GM19023 (cell line): Measurements from ENCODE around the gene SFXN2.
"Not testable (repeated sequence)": the region's sequence is repeated elsewhere in the genome, so short reads cannot be mapped to it uniquely, and the experiment has no call there.

Experiments
- ATAC-seq: cut with Tn5 transposase; IDR thresholded peaks from one replicate; pipeline ENCODE4 v1.9.1; 2021; ENCODE audit warnings: mild to moderate bottlenecking, moderate library complexity; ENCODE audit not compliant: unreplicated experiment

SFXN2 gene

DNA sequence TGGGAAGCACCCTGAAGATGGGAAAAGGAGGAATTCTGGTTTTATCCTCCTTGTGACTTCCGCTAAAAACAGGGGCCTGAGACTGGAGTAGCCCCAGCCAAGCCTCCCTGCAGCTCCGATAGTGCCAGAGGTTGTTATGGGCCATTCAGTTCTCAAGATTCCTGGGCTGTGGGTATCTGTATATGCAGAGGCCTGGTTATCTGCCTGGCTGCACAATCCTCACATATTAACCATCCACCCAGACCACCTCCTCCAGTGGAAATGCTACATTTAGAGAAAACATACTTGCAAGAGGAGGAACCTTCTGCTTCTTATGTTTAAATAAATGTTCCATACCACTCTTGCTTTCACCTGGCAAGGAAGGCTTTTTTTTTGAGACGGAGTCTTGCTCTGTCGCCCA, 34.8 kb upstream of the SFXN2 start:
- ATAC-seq = no peak

DNA sequence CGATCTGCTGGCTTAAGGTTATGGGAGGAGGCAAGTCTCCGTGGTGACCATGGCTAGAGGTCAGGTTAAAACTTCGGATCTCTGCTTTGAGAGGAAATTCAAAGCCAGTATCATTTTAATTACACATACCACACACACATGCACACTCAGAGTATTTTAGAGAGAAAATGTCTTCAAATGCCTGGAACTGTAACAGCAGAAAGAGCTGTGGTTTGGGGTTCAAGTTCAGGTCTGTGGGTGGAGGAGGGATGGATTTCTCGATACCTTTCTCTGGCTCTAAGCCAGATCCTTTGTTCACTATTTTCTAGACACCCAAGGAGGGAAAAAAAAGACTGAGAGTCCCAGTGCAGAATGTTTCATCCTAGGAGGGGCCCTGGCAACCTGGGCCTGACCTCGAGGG, 32.7 kb upstream of the SFXN2 start:
- no peak for ATAC-seq

DNA sequence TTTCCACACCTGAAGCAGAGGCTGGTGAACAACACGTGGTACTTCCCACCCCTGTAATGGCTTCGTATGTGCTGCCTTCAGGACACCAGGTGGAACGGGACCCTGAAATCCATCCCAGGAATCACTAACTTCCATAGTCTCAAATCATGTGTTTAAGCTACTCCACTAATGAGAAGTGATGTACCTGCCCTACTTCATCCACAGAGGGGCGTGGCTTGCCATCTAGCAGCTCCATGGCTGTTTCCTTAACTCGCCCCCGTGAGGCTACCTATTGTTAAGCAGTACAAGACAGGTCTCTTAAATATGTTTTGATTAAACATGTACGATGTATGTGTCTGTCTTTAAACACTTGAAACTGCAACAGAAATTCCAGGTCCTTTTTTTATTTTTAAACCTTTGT, 32.0 kb upstream of the SFXN2 start:
- ATAC-seq = no peak

DNA sequence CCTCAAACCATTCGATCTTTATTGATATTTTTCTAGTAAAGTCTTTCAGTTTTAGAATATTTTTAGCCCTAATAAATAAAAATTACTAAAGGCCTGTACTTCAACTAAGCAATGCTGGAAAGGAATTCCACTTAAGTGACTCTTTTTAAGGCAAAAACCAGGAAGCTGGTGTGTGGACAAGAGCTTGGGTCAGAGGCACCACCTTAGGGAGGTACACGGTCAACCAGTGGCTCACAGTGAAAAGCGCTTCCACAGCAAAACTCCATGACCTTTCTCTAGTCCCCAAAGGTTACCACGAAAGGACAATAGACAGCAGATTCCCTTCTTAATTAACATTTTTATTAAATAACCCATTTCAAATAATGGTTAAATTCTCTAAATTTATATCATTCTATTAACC, 31.5 kb upstream of the SFXN2 start:
- ATAC-seq = no peak

DNA sequence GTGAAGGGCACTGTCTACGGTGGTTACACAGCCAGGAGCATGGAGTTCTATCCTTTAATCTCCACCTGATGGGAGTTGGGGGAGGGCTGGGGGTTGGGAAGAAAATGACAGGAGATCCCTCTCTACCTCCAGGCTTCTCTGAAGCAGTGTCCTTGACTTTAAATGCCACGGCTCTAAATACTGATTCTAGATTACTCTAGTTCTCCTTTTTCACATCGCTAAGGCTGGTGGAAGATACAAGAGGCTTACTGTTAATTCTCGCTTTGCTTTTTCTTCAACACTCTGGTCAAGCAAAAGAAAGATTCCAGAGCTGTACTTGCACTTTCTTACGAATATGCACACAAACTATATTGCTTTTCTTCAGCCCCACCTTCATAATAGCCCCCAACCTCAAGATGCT, 30.7 kb upstream of the SFXN2 start:
- no peak for ATAC-seq

DNA sequence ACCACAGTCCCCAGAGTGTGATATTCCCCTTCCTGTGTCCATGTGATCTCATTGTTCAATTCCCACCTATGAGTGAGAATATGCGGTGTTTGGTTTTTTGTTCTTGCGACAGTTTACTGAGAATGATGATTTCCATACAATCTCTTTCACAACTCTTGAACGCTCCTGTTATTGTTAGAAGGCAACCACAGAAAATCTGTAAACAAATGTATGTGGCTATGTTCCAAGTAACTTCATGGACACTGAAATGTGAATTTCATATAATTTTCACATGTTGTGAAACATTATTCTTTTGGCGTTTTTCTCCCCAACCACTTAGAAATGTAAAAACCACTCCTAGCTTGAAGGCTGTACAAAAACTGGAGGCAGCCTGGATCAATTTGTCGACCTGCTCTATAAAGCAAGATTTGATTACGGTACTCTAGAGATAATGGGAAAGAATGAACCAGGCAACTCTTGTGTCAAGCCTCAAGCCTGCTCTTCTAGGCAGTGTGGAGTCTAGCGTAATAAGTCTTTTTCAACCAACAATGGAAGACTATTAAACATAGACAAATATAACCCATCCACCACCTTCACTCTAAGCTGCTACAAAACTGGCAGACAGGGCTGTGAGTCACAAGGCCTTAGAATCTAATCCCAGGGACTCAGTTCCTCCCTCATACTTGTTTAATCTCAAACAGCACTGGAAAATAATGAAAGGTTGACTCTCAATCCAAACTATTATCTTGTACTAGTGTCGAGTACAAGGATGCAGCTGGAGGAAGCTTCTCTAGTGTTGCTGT, 23.0 kb upstream of the SFXN2 start:
- ATAC-seq = no peak

DNA sequence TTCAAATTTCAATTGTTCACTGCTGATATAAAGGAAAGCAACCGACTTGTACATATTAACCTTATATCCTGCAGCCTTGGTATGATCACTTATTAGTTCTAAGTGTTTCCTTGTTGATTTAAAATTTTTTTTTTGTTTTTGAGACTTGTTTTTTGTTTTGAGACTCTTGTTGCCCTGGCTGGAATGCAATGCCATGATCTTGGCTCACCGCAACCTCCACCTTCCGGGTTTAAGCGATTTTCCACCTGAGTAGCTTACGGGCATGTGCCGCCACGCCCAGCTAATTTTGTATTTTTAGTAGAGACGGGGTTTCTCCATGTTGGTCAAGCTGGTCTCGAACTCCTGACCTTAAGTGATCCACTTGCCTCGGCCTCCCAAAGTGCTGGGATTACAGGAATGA, 19.0 kb upstream of the SFXN2 start:
- ATAC-seq = not testable (repeated sequence)

DNA sequence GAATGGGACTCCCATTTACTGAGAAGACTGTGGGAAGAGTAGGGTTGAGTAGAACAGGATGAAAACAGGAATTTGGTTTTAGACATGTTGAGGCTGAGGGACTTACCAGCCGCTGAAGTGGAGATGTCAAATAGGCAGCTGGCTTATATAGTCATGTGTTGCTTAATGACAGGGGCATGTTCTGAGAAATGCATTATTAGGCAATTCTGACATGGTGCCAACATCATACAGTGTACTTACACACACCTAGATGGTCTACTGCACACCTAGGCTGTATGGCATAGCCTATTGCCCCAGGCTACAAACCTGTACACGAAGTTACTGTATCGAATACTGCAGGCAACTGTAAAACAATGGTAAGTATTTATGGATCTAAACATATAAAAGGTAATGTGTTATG, 17.7 kb upstream of the SFXN2 start:
- ATAC-seq = no peak

DNA sequence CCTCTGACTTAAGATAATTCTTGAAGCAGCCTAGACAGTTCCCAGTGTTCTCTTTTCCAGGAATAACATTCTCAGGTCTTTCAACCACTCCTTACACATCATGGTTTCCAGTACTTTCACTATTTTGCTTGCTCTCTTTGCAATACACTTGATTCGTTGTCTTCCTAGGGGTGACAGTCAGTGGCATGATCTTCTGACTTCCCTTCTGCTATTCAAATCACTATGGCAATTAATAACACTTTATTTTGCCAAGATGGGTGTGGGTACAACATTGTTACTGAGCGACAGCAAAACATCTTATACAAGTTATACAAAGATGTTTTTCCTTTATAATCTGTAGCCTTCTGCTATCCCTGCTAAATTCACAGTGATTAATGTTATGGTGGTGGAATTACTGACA, 15.5 kb upstream of the SFXN2 start:
- no peak for ATAC-seq

DNA sequence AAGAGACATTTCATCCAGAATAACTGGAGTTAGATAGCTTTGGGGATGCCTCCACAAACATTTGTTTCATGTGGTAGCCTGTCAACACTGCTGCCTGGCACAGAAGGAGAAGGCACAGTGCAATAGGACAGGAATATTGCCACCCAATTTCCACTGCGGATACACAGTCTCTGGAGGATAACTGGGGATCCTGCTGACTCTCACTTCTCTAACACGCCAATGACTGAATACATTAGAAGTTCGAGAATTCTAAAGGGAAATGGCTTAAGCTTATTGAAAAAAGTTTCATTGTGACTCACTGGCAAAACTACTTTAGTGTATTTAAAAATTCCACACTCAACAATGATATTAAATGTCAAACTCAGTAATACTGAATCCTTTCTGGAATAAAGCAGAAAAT, 13.2 kb upstream of the SFXN2 start:
- ATAC-seq = no peak

DNA sequence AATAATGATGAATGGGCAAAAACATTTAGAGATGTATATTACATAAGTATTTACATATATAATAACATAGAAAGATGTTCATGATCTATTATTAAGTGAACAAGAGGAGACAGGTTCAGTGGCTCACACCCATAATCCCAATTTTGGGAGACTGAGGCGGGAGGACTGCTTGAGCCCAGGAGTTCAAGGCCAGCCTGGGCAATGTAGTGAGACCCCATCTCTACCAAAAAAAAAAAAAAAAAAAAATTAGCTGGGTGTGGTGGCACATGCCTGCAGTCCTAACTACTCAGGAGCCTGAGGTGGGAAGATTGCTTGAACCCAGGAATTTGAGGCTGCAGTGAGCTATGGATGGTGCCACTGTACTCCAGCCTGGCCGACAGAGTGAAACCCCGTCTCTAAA, 12.6 kb upstream of the SFXN2 start:
- ATAC-seq = no peak

DNA sequence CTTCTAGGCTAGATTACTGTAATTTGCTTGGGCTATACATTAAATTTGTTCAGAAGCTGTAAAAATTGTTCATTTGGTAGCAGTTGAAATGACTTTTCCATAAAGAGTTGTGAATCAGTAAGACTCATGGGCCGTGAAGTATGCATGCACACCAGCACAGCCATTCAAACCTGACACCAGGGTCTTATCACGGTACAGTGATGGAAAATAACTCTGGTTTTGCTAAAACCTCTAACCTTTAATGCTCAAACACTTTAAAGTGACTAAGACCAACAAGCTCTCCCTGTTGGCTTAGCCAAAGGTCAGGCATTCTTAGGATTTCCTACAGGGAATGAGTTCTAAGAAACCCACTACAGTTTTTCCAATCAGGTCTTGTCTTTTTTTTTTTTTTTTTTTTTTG, 11.7 kb upstream of the SFXN2 start:
- ATAC-seq = no peak

DNA sequence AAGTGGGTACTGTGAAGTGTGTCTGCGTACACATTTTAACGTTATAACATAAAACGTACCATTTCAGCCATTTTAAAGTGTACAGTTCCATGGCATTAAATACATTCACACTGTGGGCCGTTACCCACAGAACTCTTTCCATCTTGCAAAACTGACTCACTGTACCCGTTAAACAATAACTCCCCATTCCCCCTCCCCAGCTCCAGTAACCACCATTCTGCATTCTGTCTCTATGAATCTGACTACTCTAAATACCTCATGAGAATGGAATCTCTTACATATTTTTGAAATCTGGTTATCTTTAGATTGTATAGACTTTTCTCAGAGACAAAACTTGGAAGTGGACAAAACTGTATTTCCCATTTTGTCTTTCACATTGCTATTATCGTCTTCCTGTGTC, 9.5 kb upstream of the SFXN2 start:
- ATAC-seq = no peak

DNA sequence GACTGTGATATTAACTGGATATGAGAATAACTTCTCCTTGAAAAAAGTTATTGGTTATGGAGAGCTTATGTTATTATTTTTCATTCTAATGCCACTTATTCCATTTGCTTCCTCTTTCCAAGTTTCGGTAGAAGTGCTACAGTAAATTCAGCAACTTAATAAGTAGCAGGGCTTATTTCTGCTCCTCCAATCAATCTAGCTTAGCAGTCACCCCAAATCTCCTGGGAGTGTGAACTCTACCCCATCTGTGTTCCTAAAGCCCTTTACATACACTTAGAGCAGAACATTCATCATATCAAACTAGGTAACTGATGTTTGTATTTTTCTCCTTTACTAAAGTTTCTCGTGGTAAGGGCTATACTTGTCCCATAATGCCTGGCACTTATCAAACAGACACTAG, 8.9 kb upstream of the SFXN2 start:
- no peak for ATAC-seq

DNA sequence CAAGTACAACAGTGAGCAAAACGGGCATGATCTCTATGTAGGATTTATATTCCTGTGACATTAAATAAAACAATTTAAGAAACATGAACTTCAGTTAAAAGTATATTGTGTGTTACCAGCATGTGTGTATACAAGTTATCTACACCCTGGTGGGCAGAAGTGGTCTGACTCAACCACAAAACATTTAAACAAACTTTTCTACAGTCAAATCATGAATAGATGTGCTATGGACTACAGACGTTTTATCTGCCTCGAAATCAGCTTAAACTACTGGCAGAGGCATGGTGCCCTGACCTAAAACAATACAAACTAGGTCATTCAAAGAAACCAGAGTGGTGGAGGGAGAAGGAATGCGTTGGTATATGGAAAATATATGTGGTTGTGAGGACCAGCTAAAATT, 3.8 kb upstream of the SFXN2 start:
- ATAC-seq = no peak

DNA sequence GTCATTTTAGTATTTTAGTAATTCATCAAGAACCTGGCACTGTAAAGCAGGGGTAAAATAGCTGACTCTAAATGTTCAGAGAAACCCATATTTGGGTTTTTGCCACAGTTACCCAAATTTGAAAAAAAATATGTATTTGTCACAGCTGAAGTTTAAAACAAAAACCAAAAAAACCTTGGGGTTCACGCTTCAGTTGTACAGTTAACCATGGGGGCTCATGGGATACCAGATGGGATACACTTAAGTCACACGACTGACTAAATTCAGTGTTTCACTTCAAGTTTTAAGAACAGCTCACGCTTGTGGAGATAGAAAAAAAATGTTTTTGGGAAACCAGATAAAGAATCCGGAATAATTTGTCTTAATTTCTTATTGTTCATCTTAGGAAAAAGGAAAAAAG, 2.3 kb upstream of the SFXN2 start:
- ATAC-seq = no peak

DNA sequence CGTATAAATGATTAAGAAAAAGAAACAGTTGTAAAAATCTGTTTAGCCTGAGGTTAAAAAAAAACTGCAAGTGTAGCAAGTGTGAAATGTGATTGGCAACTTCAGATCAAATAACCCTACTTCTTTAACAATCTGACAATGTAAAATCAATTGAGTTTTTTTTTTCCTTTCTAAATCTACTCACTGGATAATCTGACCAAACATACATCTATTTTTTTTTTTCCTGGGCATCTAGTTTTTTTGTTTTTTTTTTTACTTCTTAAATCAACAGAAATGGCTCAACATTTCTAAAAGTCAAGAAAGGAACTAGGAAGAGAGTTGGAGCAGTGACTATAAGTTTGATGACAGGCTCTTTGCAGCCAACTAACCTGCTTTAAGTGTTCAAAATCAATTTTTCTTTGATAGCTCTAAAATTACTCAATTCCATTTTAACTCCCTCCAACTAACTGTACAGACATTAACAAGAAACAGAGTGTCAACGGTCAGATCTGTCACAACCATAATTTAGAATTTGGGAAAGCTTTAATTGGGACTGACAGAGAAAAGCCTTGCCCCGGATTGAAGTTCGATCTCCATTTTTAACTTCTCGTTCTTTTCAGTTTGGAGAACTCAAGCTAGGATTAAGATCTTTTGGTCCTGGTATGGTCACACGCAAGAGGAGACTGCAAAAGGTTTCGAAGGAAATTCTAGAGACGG, 1.4 kb upstream of the SFXN2 start:
- ATAC-seq = no peak

DNA sequence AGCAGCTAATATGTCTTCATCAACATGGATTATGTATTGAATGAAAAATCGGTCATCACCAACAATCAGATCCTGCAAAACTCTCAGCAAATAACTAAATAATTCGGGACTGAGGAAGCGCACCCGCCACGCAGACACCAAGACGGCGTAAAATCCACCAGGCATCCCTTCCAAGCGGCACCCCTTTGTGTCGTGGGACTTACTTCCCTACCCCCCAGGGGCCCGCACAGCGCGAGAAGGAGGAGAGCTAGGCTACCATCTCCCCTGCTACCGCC, 960 bp upstream of the SFXN2 start:
- ATAC-seq = peak; percentile 40

DNA sequence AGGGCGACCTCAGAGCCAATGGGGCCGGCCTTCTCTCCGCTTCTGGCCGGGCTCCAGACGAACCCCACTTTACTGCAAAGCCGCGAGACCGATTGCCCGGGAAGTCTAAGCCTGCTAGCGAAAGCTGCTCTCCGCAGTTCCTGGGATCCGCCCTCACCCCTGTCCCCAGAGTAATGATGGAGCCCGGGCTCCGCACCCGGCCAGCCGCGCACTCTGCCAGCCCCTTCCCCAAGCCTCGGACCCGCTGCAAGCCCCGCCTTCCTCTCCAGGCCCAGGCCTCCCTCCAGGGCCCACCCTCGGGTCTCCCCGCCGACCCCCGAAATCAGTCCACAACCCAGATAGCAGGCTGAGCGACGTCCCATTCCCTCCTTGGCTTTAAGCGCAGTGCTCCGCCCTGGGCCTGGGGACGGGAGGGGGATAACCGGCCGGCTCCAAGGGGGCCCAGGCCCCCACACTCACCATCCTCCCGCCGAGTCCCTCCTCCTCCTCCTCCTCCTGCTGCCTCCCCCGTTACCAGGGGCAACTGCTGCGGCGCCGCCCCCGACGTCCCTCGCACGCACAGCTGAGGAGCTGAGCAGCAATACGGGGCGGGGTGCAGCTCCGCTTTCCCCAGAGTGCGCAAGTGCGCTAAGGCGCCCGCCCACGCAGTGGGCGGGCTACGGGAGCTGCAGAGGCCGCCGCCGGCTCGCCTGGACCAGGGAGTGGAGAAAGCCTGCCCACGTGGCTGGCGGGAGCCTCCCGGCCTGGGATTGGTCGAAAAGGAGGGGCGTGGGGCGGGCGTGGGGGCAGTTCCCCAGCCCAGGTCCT, 419 bp upstream of the SFXN2 start, which contains the start of gene ARL3:
Gene ARL3, minus strand, starts transcription at position 584 of the 807 bp plus-strand sequence. Its CDS starts 122 bp downstream, at position 462.
- peak; percentile 77 for ATAC-seq

DNA sequence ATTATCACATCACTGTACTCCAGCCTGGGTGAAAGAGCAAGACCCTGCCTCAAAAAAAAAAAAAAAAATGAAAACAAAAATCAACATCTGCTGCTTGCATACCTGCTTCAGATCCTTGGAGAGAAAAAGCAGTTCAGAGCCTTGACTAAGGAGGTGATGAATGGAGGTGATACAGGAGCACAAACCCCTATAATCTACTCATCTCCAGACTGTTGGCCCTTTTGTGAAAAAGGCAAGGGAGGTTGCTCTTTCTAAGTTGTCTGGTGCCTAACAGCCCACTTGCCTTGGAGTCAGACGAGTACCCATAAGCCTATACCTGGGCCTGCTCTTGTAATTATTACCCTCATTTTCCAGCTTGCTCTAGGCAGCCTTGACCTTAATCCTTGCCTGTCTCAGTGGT, 1.4 kb downstream of the SFXN2 start:
- no peak for ATAC-seq

DNA sequence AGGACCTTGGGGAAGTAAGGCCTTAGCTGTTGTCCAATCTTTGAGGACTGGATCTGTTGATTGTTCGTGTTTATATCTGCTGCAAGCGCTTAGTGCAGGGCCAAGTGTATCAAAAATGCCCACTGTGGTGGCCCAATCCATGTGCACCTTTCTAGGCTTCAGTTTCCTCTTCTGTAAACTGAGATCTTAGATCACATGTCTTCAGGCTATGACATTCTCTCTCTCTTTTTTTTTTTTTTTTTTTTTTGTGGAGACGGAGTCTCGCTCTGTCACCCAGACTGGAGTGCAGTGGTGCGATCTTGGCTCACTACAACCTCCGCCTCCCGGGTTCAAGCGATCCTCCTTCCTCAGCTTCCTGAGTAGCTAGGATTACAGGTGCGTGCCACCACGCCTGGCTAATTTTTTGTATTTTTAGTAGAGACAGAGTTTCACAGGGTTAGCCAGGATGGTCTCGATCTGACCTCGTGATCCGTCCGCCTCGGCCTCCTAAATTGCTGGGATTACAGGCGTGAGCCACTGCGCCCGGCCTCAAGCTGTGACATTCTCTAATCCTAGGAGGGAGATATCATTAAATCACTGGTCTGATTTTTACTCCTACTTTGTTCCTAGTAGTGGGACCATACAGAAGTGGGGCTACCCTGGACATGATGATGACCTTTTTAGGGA, 2.6 kb downstream of the SFXN2 start:
- not testable (repeated sequence) for ATAC-seq
